GM12891 (cell line): Measurements from ENCODE around the gene C12orf75.

Experiments used
- POLR2A ChIP-seq: IDR thresholded peaks from 2 replicates; pipeline ENCODE4 v1.6.1; 2011; ENCODE audit warnings: low read depth, low read length, control low read depth
- POLR2AphosphoS5 ChIP-seq: IDR thresholded peaks from 2 replicates; pipeline ENCODE4 v1.6.1; 2011; ENCODE audit warnings: low read depth, low read length, control low read depth
- POU2F2 ChIP-seq: IDR thresholded peaks from 2 replicates; pipeline ENCODE4 v1.6.1; 2011; ENCODE audit warnings: low read depth, mild to moderate bottlenecking, control low read depth, low read length, moderate library complexity
- SPI1 ChIP-seq: IDR thresholded peaks from 2 replicates; pipeline ENCODE4 v1.6.1; 2011; ENCODE audit warnings: low read depth, low read length, control low read depth
- TAF1 ChIP-seq: IDR thresholded peaks from 2 replicates; pipeline ENCODE4 v1.6.1; 2011; ENCODE audit warnings: low read depth, low read length, control low read depth

- TF ChIP-seq POLR2A (no peak), TAF1 (no peak), POLR2AphosphoS5 (no peak), SPI1 (no peak), POU2F2 (no peak)
Measured at GRCh38 chr12:105378911-105379310, 48.4 kb downstream of the C12orf75 start.
